ENCODE results near the gene EPC1. TPM values are rescaled to one million over a fixed set of nuclear protein-coding genes. Genes with fewer than 3 reads are reported as not detected.
"Not testable (repeated sequence)": the region's sequence is repeated elsewhere in the genome, so short reads cannot be mapped to it uniquely, and the experiment has no call there.

EPC1 gene
- total RNA-seq, 1 donor, result 26.7 TPM

DNA sequence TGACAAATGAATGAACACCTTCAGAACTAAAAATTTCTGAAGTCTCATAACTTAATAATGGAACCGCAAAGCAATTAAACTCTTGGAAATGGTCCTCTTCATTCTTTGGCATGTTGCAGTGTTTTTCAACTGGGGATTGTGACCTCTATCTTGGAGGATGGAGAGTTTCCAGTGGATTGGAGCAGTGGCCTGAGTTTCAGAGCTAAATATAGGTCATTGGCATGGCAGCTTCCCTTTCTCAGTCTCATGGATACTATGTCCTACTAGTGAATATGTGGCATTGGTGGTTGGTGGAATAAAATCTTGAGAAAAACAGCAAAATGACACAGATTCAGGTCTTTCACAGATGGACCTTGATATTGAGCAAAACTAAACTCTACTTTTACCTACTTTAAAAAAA is 24.1 kb upstream of the EPC1 start:
- DNase-seq (ENCODE audit: low read depth), result no peak
- no peak for TF ChIP-seq CTCF (IDR thresholded peaks at IDR 0.05; ENCODE audit: insufficient read depth, low read length)
- no peak overlapping the region for H3K4me3 ChIP-seq (ENCODE audit: low read depth, low read length)

DNA sequence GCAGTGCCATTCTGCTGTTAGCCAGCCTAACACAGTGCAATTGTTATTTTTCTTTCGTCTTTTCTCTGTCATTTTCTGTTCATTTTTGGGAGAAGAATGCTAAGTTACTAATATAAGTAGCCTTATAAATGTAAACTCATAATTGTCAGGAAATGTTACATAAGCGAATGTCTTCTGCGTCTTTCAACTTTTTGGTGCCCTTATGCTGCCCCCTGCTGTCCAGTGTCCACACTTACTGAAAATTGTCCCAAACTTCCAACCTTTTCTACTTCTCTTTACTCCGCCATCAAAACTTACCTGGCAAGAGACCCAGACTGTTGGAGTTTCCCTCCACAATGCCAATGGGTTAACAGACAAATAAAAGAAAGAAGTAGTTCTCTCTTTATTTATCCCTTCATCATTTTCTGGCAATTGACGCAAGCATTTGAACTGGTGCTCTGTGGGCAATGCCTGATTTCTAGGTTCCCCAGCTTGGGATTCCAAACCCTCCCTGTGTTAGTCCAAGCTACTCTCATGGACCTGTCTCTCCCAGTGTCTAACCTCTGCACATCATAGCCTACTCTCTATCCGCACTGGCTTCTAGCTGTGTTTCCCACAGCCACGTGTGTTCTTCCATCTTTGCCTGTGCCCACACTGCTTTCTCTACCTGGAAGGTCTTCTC is 21.0 kb upstream of the EPC1 start:
- H3K4me3 ChIP-seq (ENCODE audit: low read depth, low read length), result no peak overlapping the region
- peak; percentile 84 for DNase-seq (ENCODE audit: low read depth)
- TF ChIP-seq CTCF (IDR thresholded peaks at IDR 0.05; ENCODE audit: insufficient read depth, low read length), result peak; percentile 80

GRCh38 chr10:32366588-32366987 is 19.6 kb upstream of the EPC1 start:
- no peak overlapping the region for H3K4me3 ChIP-seq (ENCODE audit: low read depth, low read length)
- TF ChIP-seq CTCF (IDR thresholded peaks at IDR 0.05; ENCODE audit: insufficient read depth, low read length), result no peak
- no peak for DNase-seq (ENCODE audit: low read depth)

DNA sequence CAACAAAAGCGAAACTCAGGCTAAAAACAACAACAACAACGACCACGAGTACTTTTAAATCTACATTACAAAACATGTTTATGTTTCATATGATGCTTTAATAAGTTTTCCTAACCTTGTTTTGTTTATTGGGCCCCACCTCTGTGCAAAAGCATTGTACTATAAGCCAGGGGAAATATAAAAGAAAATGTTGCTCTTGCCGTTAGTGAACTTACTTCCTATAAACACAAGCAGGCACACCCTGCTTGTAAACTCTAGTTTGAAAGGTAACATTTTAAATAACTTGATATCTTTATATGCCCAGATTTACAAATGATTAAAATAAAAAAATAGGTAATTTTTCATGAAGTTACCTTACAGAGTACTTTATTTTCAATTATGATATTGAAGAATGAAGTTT is 19.2 kb upstream of the EPC1 start:
- no peak overlapping the region for H3K4me3 ChIP-seq (ENCODE audit: low read depth, low read length)
- TF ChIP-seq CTCF (IDR thresholded peaks at IDR 0.05; ENCODE audit: insufficient read depth, low read length), result no peak
- DNase-seq (ENCODE audit: low read depth), result no peak

GRCh38 chr10:32365404-32365803 is 18.4 kb upstream of the EPC1 start:
- DNase-seq (ENCODE audit: low read depth); H3K4me3 ChIP-seq (ENCODE audit: low read depth, low read length): not testable (repeated sequence)

- TF ChIP-seq CTCF (IDR thresholded peaks at IDR 0.05; ENCODE audit: insufficient read depth, low read length), result no peak
- DNase-seq (ENCODE audit: low read depth), result no peak
- H3K4me3 ChIP-seq (ENCODE audit: low read depth, low read length), result no peak overlapping the region
Observed at GRCh38 chr10:32362571-32362970, 15.6 kb upstream of the EPC1 start.

DNA sequence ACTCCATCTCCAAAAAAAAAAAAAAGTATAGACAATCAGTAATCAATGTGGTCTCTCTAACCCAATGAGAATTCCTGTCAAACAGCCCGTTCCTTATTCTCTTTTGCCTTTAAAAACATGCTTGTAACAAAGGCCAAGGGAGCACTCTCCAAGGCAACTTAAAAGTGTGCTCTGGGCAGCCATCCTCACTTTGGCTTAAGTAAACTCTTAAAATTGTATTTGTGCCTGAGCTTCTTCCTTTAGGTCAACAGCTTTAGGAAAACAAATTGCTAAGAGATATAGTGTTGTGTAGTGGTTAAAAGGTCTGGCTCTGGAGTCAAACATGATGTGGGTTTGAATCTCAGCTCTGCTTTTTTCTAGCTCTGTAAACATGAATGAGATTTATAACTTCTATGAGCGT is 13.9 kb upstream of the EPC1 start:
- DNase-seq (ENCODE audit: low read depth), result no peak
- no peak for TF ChIP-seq CTCF (IDR thresholded peaks at IDR 0.05; ENCODE audit: insufficient read depth, low read length)

More for the DNA sequence above, 13.9 kb upstream of the EPC1 start:
- H3K4me3 ChIP-seq (ENCODE audit: low read depth, low read length), result no peak overlapping the region

Data from fibroblast of the aortic adventitia (primary cell).